OCI-LY7 (cell line): Measurements from ENCODE around the gene MBTPS1. TPM values are rescaled to one million over a fixed set of nuclear protein-coding genes. Genes with fewer than 3 reads are reported as not detected.

Source experiments
- BruUV-seq: library from RNA; stranded (reverse); fragments of 400-500 nt; replicated peaks from 2 replicates; lab custom pipeline; 2021; lab: Mats Ljungman, UMichigan
- CTCF ChIA-PET: fragments of 300-600 bp; sonication (Branson Sonifier 250); formaldehyde crosslinking; loops from one replicate; lab custom pipeline; 2022; ENCODE audit warnings: antibody characterized with exemption; ENCODE audit not compliant: unreplicated experiment; lab: Charles Lee
- POLR2A ChIA-PET: fragments of 300-600 bp; sonication (Branson Sonifier 250); formaldehyde crosslinking; loops from one replicate; lab custom pipeline; 2022; ENCODE audit warnings: antibody characterized with exemption; lab: Charles Lee
- DNase-seq: peaks from one replicate; pipeline ENCODE4 v3.0.0-alpha.2; 2015; ENCODE audit warnings: low spot score
- H2AFZ ChIP-seq: fragments of 200-600 bp; sonication (generic), shearing (Covaris generic); 2 replicates; pipeline ENCODE4 v1.6.1; 2014; ENCODE audit warnings: mild to moderate bottlenecking, antibody characterized with exemption, low read length, moderate library complexity
- H3K27ac ChIP-seq: fragments of 200-600 bp; sonication (generic); 2 replicates; pipeline ENCODE4 v1.5.1; 2014; ENCODE audit warnings: mixed run types, low read depth, mild to moderate bottlenecking, moderate library complexity, low read length, inconsistent platforms; ENCODE audit not compliant: poor library complexity, severe bottlenecking
- H3K36me3 ChIP-seq: fragments of 200-600 bp; sonication (generic); 2 replicates; pipeline ENCODE4 v1.6.1; 2014; ENCODE audit warnings: mild to moderate bottlenecking, antibody characterized with exemption, low read length, moderate library complexity, mixed read lengths; ENCODE audit not compliant: insufficient read depth
- H3K4me1 ChIP-seq: fragments of 200-600 bp; sonication (generic); 2 replicates; pipeline ENCODE4 v1.5.1; 2014; ENCODE audit warnings: mild to moderate bottlenecking, low read length; ENCODE audit not compliant: insufficient read depth, poor library complexity, severe bottlenecking
- H3K4me2 ChIP-seq: fragments of 200-600 bp; sonication (generic); 2 replicates; pipeline ENCODE4 v1.6.1; 2014; ENCODE audit warnings: mild to moderate bottlenecking, low read length
- H3K4me3 ChIP-seq: fragments of 200-600 bp; sonication (generic); 2 replicates; pipeline ENCODE4 v1.5.1; 2014; ENCODE audit warnings: mild to moderate bottlenecking, low read depth, low read length; ENCODE audit not compliant: poor library complexity, severe bottlenecking
- H3K79me2 ChIP-seq: fragments of 200-600 bp; sonication (generic); 2 replicates; pipeline ENCODE4 v1.6.1; 2016; ENCODE audit warnings: low read depth, mild to moderate bottlenecking, low read length, moderate library complexity, mixed read lengths; ENCODE audit not compliant: insufficient read depth
- H3K9me2 ChIP-seq: fragments of 200-600 bp; sonication (generic); 2 replicates; pipeline ENCODE4 v1.6.1; 2016; ENCODE audit warnings: mild to moderate bottlenecking, low read length, mixed read lengths; ENCODE audit not compliant: insufficient read depth
- H3K9me3 ChIP-seq: fragments of 200-600 bp; sonication (generic); 2 replicates; pipeline ENCODE4 v1.6.1; 2014; ENCODE audit warnings: mild to moderate bottlenecking, mixed run types, low read length, mixed read lengths
- H4K20me1 ChIP-seq: fragments of 200-600 bp; sonication (generic); 2 replicates; pipeline ENCODE4 v1.6.1; 2014; ENCODE audit warnings: mild to moderate bottlenecking, antibody characterized with exemption, low read length, moderate library complexity, mixed read lengths; ENCODE audit not compliant: insufficient read depth
- EZH2phosphoT487 ChIP-seq: fragments of 200-600 bp; sonication (generic); IDR thresholded peaks from 2 replicates; pipeline ENCODE4 v1.6.1; 2018; ENCODE audit warnings: low read depth, borderline replicate concordance, mild to moderate bottlenecking, mixed run types, antibody characterized with exemption, low read length, moderate library complexity, mixed read lengths
- intact Hi-C: fragments of 100-400 bp; cut with micrococcal nuclease; formaldehyde crosslinking; loops from one replicate; pipeline ENCODE4 v1.10.0; 2022; ENCODE audit not compliant: unreplicated experiment
- total RNA-seq, 2 experiments: library from RNA; depleted of rRNA in 1 of 2; stranded (reverse); fragments of >200 nt in 1 of 2; shearing (Covaris generic) in 1 of 2; gene quantifications; 2 replicates each; pipeline ENCODE4 v1.2.3, GENCODE V29; 2014 to 2022
- TF ChIP-seq, protein P1 (sequence below): fragments of 200-600 bp; sonication (generic); conservative IDR thresholded peaks from 2 replicates; pipeline ENCODE4 v1.5.1; 2014; ENCODE audit warnings: mild to moderate bottlenecking, antibody characterized with exemption, low read length, moderate library complexity, mixed read lengths

MBTPS1 gene
- total RNA-seq, 2 experiments from 2014 or later, result 49.6 to 65.2 TPM

DNA sequence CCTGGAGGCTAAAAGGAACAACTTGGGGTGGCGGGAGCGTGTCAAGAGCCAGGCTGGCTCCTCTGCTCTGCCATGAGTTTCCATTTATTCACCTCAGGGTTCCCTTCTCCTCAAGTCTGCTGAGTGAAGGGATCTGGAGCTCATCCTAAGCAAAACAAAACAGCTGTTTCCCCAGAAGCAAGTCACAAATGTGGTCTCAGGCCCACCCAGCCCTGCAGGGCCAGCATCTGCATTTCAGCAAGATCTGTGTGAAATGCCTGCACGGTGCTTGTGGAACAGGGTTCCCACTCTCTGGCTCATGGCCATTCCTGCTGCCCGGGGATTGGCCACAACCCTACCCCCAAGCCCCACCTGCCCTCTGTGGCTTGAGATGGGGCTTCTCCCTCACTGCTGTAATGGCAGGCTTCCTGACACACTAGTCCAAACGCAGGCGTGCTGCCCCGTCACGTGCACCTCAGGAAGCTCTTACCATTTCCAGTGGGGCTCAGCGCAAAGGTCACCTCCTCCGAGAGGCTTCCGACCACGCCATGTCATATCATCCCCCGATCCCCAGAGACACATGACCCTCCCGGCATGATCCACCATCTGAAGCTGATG lies 76.4 kb downstream of the MBTPS1 start:
- POLR2A ChIA-PET, result interaction anchor here (0.5 kb wide), 1 partner anchor 1103 kb away, joined by 3 read pairs; no protein-coding TSS in a partner anchor

DNA sequence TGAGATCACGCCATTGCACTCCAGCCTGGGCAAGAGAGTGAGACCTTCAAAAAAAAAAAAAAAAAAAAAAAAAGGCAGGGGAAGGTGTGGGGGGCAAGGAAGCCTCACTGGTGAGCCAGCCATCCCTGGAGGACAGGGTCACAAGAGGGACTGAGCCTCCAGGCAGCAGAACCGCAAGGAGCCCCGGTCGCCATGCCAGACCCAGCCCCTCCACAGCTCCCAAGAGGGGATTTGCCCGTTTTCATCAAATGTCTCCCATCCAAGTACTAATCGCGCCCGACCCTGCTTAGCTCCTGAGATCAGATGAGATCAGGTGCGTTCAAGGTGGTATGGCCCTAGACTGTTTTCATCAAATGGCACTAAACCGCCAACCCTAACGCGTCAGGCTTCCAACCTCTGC lies 77.0 kb downstream of the MBTPS1 start:
- H3K4me1 ChIP-seq, result no peaks in the 10 kb centered on the region
- CTCF ChIA-PET, result no interaction called here
- no peaks in the 10 kb centered on the region for H3K79me2 ChIP-seq
- TF ChIP-seq EZH2phosphoT487, result no peak
- TF ChIP-seq, protein P1, sequence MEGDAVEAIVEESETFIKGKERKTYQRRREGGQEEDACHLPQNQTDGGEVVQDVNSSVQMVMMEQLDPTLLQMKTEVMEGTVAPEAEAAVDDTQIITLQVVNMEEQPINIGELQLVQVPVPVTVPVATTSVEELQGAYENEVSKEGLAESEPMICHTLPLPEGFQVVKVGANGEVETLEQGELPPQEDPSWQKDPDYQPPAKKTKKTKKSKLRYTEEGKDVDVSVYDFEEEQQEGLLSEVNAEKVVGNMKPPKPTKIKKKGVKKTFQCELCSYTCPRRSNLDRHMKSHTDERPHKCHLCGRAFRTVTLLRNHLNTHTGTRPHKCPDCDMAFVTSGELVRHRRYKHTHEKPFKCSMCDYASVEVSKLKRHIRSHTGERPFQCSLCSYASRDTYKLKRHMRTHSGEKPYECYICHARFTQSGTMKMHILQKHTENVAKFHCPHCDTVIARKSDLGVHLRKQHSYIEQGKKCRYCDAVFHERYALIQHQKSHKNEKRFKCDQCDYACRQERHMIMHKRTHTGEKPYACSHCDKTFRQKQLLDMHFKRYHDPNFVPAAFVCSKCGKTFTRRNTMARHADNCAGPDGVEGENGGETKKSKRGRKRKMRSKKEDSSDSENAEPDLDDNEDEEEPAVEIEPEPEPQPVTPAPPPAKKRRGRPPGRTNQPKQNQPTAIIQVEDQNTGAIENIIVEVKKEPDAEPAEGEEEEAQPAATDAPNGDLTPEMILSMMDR, result no peak
- H3K4me2 ChIP-seq, result no peak overlapping the region
- no peaks in the 10 kb centered on the region for H3K36me3 ChIP-seq
- H2AFZ ChIP-seq, result no peak overlapping the region
- H3K4me3 ChIP-seq, result no peak overlapping the region
- no peaks in the 10 kb centered on the region for H3K9me3 ChIP-seq
- H4K20me1 ChIP-seq, result no peaks in the 10 kb centered on the region
- DNase-seq, result no peak
- intact Hi-C loops, result no loop called here
- H3K27ac ChIP-seq, result no peak overlapping the region
- POLR2A ChIA-PET, result interaction anchor here (0.5 to 0.8 kb wide), 2 partner anchors 26 to 862 kb away, joined by 3 to 5 read pairs; no protein-coding TSS in a partner anchor
- H3K9me2 ChIP-seq, result no peaks in the 10 kb centered on the region
- no TSS peak for BruUV-seq

More for the DNA sequence above, 76.4 kb downstream of the MBTPS1 start:
- H3K79me2 ChIP-seq, result no peaks in the 10 kb centered on the region
- intact Hi-C loops, result no loop called here
- no peak for DNase-seq
- no peak overlapping the region for H3K4me2 ChIP-seq
- no peak overlapping the region for H3K27ac ChIP-seq
- H3K9me2 ChIP-seq, result no peaks in the 10 kb centered on the region
- BruUV-seq, result no TSS peak
- H4K20me1 ChIP-seq, result no peaks in the 10 kb centered on the region
- no peaks in the 10 kb centered on the region for H3K4me1 ChIP-seq
- H3K9me3 ChIP-seq, result no peaks in the 10 kb centered on the region
- H2AFZ ChIP-seq, result no peak overlapping the region
- CTCF ChIA-PET, result no interaction called here
- no peak overlapping the region for H3K4me3 ChIP-seq
- TF ChIP-seq, protein P1, result no peak
- TF ChIP-seq EZH2phosphoT487, result no peak
- no peaks in the 10 kb centered on the region for H3K36me3 ChIP-seq

DNA sequence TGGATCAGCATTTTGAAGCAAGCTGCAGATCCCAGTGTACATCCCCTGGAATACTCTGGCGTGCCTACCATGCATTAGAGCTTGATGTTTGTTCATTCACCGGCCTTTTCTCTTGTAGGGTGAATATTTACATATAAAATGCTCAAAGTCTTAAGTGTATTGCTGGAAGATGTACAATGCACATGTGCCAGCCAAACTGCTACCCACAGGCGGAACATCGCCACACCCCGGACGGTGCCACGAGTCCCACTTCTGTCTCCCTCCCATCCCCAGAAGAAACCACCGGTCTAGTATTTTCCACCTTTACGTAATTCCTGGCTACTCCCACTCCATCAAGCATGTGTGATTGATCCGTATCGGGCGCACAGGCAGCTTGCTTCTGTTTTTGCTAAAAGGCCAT lies 78.3 kb downstream of the MBTPS1 start:
- no peak overlapping the region for H3K4me2 ChIP-seq
- no peaks in the 10 kb centered on the region for H4K20me1 ChIP-seq
- TF ChIP-seq, protein P1, result no peak
- TF ChIP-seq EZH2phosphoT487, result no peak
- BruUV-seq, result no TSS peak
- H2AFZ ChIP-seq, result no peak overlapping the region
- H3K9me3 ChIP-seq, result no peaks in the 10 kb centered on the region
- H3K9me2 ChIP-seq, result no peaks in the 10 kb centered on the region
- no peaks in the 10 kb centered on the region for H3K79me2 ChIP-seq
- POLR2A ChIA-PET, result interaction anchor here (0.6 kb wide), 1 partner anchor 514 kb away, joined by 5 read pairs; no protein-coding TSS in a partner anchor
- no peaks in the 10 kb centered on the region for H3K36me3 ChIP-seq
- no peak for DNase-seq
- intact Hi-C loops, result no loop called here
- H3K4me1 ChIP-seq, result no peaks in the 10 kb centered on the region
- no peak overlapping the region for H3K27ac ChIP-seq
- no peak overlapping the region for H3K4me3 ChIP-seq
- CTCF ChIA-PET, result no interaction called here
